ENCODE data around the gene EXOC8.
"Not testable (repeated sequence)": the region's sequence is repeated elsewhere in the genome, so short reads cannot be mapped to it uniquely, and the experiment has no call there.

The EXOC8 gene

GRCh38 chr1:231351816-231352215 is 14.2 kb upstream of the EXOC8 start:
- DNase-seq (ENCODE audit: low spot score), result no peak

GRCh38 chr1:231348856-231349255 is 11.2 kb upstream of the EXOC8 start:
- DNase-seq (ENCODE audit: low spot score), result not testable (repeated sequence)

GRCh38 chr1:231348442-231348841 is 10.8 kb upstream of the EXOC8 start:
- no peak for DNase-seq (ENCODE audit: low spot score)

GRCh38 chr1:231347961-231348360 is 10.3 kb upstream of the EXOC8 start:
- DNase-seq (ENCODE audit: low spot score), result no peak

GRCh38 chr1:231340328-231341013 is 2.8 kb upstream of the EXOC8 start:
- DNase-seq (ENCODE audit: low spot score), result no peak

GRCh38 chr1:231338270-231339128 is 847 bp upstream of the EXOC8 start, which contains the start of gene SPRTN:
Gene SPRTN (plus strand): TSS chr1:231338293. CDS start chr1:231338384, 91 bp downstream.
- DNase-seq (ENCODE audit: low spot score), result no peak

- no peak for DNase-seq (ENCODE audit: low spot score)
Measured at GRCh38 chr1:231337043-231337471, 595 bp downstream of the EXOC8 start.

GRCh38 chr1:231335663-231336602 is 1.7 kb downstream of the EXOC8 start:
- peak; percentile 10 for DNase-seq (ENCODE audit: low spot score)

GRCh38 chr1:231334952-231335351 is 2.7 kb downstream of the EXOC8 start:
- DNase-seq (ENCODE audit: low spot score), result no peak

GRCh38 chr1:231334079-231334666 is 3.5 kb downstream of the EXOC8 start:
- no peak for DNase-seq (ENCODE audit: low spot score)

GRCh38 chr1:231332761-231333160 is 4.9 kb downstream of the EXOC8 start:
- no peak for DNase-seq (ENCODE audit: low spot score)

GRCh38 chr1:231329483-231329882 is 8.2 kb downstream of the EXOC8 start:
- no peak for DNase-seq (ENCODE audit: low spot score)

- no peak for DNase-seq (ENCODE audit: low spot score)
Measured at GRCh38 chr1:231327617-231328016, 10.0 kb downstream of the EXOC8 start.

- no peak for DNase-seq (ENCODE audit: low spot score)
Measured at GRCh38 chr1:231326248-231326647, 11.4 kb downstream of the EXOC8 start.

GRCh38 chr1:231324660-231325059 is 13.0 kb downstream of the EXOC8 start:
- DNase-seq (ENCODE audit: low spot score), result no peak

GRCh38 chr1:231322880-231323530 is 14.6 kb downstream of the EXOC8 start:
- DNase-seq (ENCODE audit: low spot score), result no peak

GRCh38 chr1:231319080-231319479 is 18.6 kb downstream of the EXOC8 start:
- no peak for DNase-seq (ENCODE audit: low spot score)

GRCh38 chr1:231318568-231318967 is 19.1 kb downstream of the EXOC8 start:
- DNase-seq (ENCODE audit: low spot score), result no peak

GRCh38 chr1:231318015-231318355 is 19.7 kb downstream of the EXOC8 start:
- DNase-seq (ENCODE audit: low spot score), result no peak

- DNase-seq (ENCODE audit: low spot score), result no peak
Measured at GRCh38 chr1:231317306-231318014, 20.2 kb downstream of the EXOC8 start.

GRCh38 chr1:231315887-231316286 is 21.8 kb downstream of the EXOC8 start:
- DNase-seq (ENCODE audit: low spot score), result peak; percentile 27

Measured in CD4-positive, alpha-beta T cell treated with Interleukin-15 for 4 hours (primary cell).